ENCODE data around the gene SLC15A4.
"Not testable (repeated sequence)": the region's sequence is repeated elsewhere in the genome, so short reads cannot be mapped to it uniquely, and the experiment has no call there.

SLC15A4 gene

DNA sequence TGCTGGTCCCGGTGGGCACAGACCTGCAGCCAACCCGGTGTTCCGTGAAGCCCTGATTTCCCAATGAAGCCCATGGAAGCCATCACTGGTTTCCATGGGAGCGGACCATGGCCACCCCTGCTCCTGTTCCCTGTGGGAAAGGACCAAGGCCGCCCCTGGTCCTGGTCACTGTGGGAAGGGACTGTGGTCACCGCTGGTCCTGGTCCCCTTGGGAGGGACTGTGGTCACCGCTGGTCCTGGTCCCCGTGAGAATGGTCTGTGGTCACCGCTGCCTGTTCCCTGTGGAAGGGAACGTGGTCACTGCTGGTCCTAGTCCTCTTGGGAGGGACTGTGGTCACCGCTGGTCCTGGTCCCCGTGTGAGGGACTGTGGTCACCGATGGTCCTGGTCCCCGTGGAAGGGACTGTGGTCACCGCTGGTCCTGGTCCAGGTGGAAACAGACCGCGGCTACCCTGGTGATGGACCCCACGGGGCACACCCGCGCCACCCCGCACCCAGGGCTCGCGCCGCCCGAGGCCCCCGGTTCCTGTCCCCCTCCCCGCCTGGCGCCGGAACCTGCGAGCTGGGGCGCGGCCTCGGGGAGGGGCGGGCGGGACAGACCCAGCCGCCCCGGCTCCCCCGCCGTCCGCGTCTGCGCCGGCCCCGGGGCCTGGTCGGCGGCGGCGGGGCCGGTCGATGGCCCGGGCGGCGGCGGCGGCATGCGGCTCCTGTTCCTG is 29.3 kb upstream of the SLC15A4 start, which contains the start of gene GLT1D1:
GLT1D1 (plus strand) TSS at position 594 of the 715 bp plus-strand sequence; CDS start at position 698, 104 bp downstream.
- TF ChIP-seq EZH2phosphoT487 (IDR thresholded peaks at IDR 0.05; ENCODE audit: borderline replicate concordance) = no peak
- no peak for TF ChIP-seq CTCF (conservative IDR thresholded peaks at IDR 0.05; ENCODE audit: low read length)
- Histone ChIP-seq H3K4me3 (ENCODE audit: low read length, poor library complexity, severe bottlenecking) (no peak within 1 kb of the TSS), H3K4me1 (ENCODE audit: insufficient read depth, low read length, poor library complexity, severe bottlenecking) (peaks cover 8% of the 10 kb centered on the region), H3K27me3 (ENCODE audit: insufficient read depth, low read length, poor library complexity, severe bottlenecking) (no peaks in the 10 kb centered on the region), H4K20me1 (ENCODE audit: insufficient read depth, low read length, poor library complexity, severe bottlenecking) (no peaks in the 10 kb centered on the region), H3K36me3 (ENCODE audit: insufficient read depth, low read length) (no peaks in the 10 kb centered on the region), H3K4me2 (ENCODE audit: low read depth, low read length, poor library complexity, severe bottlenecking) (no peak within 1 kb of the TSS), H3K79me2 (ENCODE audit: insufficient read depth, low read length) (no peaks in the 10 kb centered on the region), H2AFZ (ENCODE audit: low read length) (no peak within 1 kb of the TSS), H3K9me2 (replicated peaks; ENCODE audit: low read depth, low read length) (no peaks in the 10 kb centered on the region), H3K9me3 (ENCODE audit: insufficient read depth, low read depth, low read length) (no peaks in the 10 kb centered on the region), H3K9ac (ENCODE audit: low read depth, low read length, poor library complexity, severe bottlenecking) (no peak within 1 kb of the TSS), H3F3A (ENCODE audit: low read depth) (no peaks in the 10 kb centered on the region)

- H3K79me2 ChIP-seq (ENCODE audit: insufficient read depth, low read length) = no peaks in the 10 kb centered on the region
- H3K4me3 ChIP-seq (ENCODE audit: low read length, poor library complexity, severe bottlenecking) = no peak overlapping the region
- no peak overlapping the region for H2AFZ ChIP-seq (ENCODE audit: low read length)
- no peak overlapping the region for H3K9ac ChIP-seq (ENCODE audit: low read depth, low read length, poor library complexity, severe bottlenecking)
- no peaks in the 10 kb centered on the region for H3K9me2 ChIP-seq (replicated peaks; ENCODE audit: low read depth, low read length)
- no peak overlapping the region for H3K4me2 ChIP-seq (ENCODE audit: low read depth, low read length, poor library complexity, severe bottlenecking)
- H3K4me1 ChIP-seq (ENCODE audit: insufficient read depth, low read length, poor library complexity, severe bottlenecking) = peaks cover 8% of the 10 kb centered on the region
- H3F3A ChIP-seq (ENCODE audit: low read depth) = no peaks in the 10 kb centered on the region
- H3K27me3 ChIP-seq (ENCODE audit: insufficient read depth, low read length, poor library complexity, severe bottlenecking) = no peaks in the 10 kb centered on the region
- no peaks in the 10 kb centered on the region for H3K36me3 ChIP-seq (ENCODE audit: insufficient read depth, low read length)
- TF ChIP-seq EZH2phosphoT487 (IDR thresholded peaks at IDR 0.05; ENCODE audit: borderline replicate concordance) (no peak), CTCF (conservative IDR thresholded peaks at IDR 0.05; ENCODE audit: low read length) (no peak)
- H3K9me3 ChIP-seq (ENCODE audit: insufficient read depth, low read depth, low read length) = no peaks in the 10 kb centered on the region
- no peaks in the 10 kb centered on the region for H4K20me1 ChIP-seq (ENCODE audit: insufficient read depth, low read length, poor library complexity, severe bottlenecking)
Observed at GRCh38 chr12:128852026-128852698, 28.4 kb upstream of the SLC15A4 start.

GRCh38 chr12:128851429-128851828 is 27.7 kb upstream of the SLC15A4 start:
- H3K9me2 ChIP-seq (replicated peaks; ENCODE audit: low read depth, low read length); H3K9ac ChIP-seq (ENCODE audit: low read depth, low read length, poor library complexity, severe bottlenecking); H3K4me1 ChIP-seq (ENCODE audit: insufficient read depth, low read length, poor library complexity, severe bottlenecking); H3K36me3 ChIP-seq (ENCODE audit: insufficient read depth, low read length); H3K4me3 ChIP-seq (ENCODE audit: low read length, poor library complexity, severe bottlenecking); H3K9me3 ChIP-seq (ENCODE audit: insufficient read depth, low read depth, low read length); H3F3A ChIP-seq (ENCODE audit: low read depth); H3K27me3 ChIP-seq (ENCODE audit: insufficient read depth, low read length, poor library complexity, severe bottlenecking); H4K20me1 ChIP-seq (ENCODE audit: insufficient read depth, low read length, poor library complexity, severe bottlenecking); H2AFZ ChIP-seq (ENCODE audit: low read length); H3K4me2 ChIP-seq (ENCODE audit: low read depth, low read length, poor library complexity, severe bottlenecking); H3K79me2 ChIP-seq (ENCODE audit: insufficient read depth, low read length): not testable (repeated sequence)
